ENCODE data around the gene EIF5. TPM values are rescaled to one million over a fixed set of nuclear protein-coding genes. Genes with fewer than 3 reads are reported as not detected.

The EIF5 gene
- total and polyA plus RNA-seq, 2 donors (not counting 3 experiments of a cell fraction or from before 2014, with no cell fraction given), result 175 to 313 TPM

GRCh38 chr14:103366741-103367140 lies 32.7 kb downstream of the EIF5 start:
- peaks cover 4% of the 10 kb centered on the region for H3K4me1 ChIP-seq (ENCODE audit: control insufficient read depth, extremely low read depth, insufficient read depth, low read length)
- POLR2A ChIA-PET, result no interaction called here
- TF ChIP-seq EZH2 (IDR thresholded peaks at IDR 0.05; ENCODE audit: borderline replicate concordance, low read depth, low read length, severe bottlenecking) (no peak), MYC (IDR thresholded peaks at IDR 0.05; ENCODE audit: low read depth, low read length) (no peak), POLR2A (IDR thresholded peaks at IDR 0.05; ENCODE audit: low read depth, low read length) (no peak), POLR2AphosphoS5 (IDR thresholded peaks at IDR 0.05; ENCODE audit: insufficient read depth, low read depth, low read length) (no peak), JUN (IDR thresholded peaks at IDR 0.05; ENCODE audit: borderline replicate concordance, insufficient read depth, insufficient read length, low read depth) (no peak), MAX (IDR thresholded peaks at IDR 0.05; ENCODE audit: insufficient read depth, insufficient read length) (no peak), GATA2 (IDR thresholded peaks at IDR 0.05; ENCODE audit: insufficient read depth, insufficient read length, low read depth, low read length) (no peak), FOS (IDR thresholded peaks at IDR 0.05; ENCODE audit: borderline replicate concordance, insufficient read depth, low read length) (no peak)
- TF ChIP-seq, protein P1, sequence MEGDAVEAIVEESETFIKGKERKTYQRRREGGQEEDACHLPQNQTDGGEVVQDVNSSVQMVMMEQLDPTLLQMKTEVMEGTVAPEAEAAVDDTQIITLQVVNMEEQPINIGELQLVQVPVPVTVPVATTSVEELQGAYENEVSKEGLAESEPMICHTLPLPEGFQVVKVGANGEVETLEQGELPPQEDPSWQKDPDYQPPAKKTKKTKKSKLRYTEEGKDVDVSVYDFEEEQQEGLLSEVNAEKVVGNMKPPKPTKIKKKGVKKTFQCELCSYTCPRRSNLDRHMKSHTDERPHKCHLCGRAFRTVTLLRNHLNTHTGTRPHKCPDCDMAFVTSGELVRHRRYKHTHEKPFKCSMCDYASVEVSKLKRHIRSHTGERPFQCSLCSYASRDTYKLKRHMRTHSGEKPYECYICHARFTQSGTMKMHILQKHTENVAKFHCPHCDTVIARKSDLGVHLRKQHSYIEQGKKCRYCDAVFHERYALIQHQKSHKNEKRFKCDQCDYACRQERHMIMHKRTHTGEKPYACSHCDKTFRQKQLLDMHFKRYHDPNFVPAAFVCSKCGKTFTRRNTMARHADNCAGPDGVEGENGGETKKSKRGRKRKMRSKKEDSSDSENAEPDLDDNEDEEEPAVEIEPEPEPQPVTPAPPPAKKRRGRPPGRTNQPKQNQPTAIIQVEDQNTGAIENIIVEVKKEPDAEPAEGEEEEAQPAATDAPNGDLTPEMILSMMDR (IDR thresholded peaks at IDR 0.05; ENCODE audit: extremely low read depth in 1 of 2, insufficient read depth in 1 of 2, low read depth in 1 of 2, low read length in 2 of 2), result no peak
- H3K27me3 ChIP-seq (ENCODE audit: control insufficient read depth in 2 of 2, insufficient read depth in 2 of 2, low read length in 2 of 2), result no peaks in the 10 kb centered on the region
- CTCF ChIA-PET, result interaction anchor here (1.4 to 3.4 kb wide), 2 partner anchors 11 to 24 kb away, joined by 4 to 11 read pairs; no protein-coding TSS in a partner anchor
- H3K4me2 ChIP-seq (ENCODE audit: insufficient read depth, low read length), result no peak overlapping the region
- no TSS peak for BruUV-seq (replicated peaks)
- H3K27ac ChIP-seq (ENCODE audit: insufficient read depth, low read depth, low read length), result no peak overlapping the region
- no peaks in the 10 kb centered on the region for H3K79me2 ChIP-seq (ENCODE audit: control insufficient read depth, insufficient read depth, low read length)
- H2AFZ ChIP-seq (ENCODE audit: low read depth, low read length), result no peak overlapping the region
- dilution Hi-C loops (cut with MboI; ENCODE audit: extremely low pct_ligation_motif_present, low sequenced_read_pairs), result no loop called here
- H3K9me3 ChIP-seq (replicated peaks; ENCODE audit: control insufficient read depth, insufficient read depth, low read length), result no peaks in the 10 kb centered on the region
- no peaks in the 10 kb centered on the region for H4K20me1 ChIP-seq (replicated peaks; ENCODE audit: control insufficient read depth, extremely low read depth, insufficient read depth, low read length)
- no peak for DNase-seq (ENCODE audit: low read depth, low spot score)
- H3K4me3 ChIP-seq (replicated peaks in 1 of 3; ENCODE audit: insufficient read depth in 1 of 3, low read depth in 1 of 3, low read length in 3 of 3), result no peak overlapping the region
- intact Hi-C loops (cut with micrococcal nuclease), result no loop called here
- no peaks in the 10 kb centered on the region for H3K9me1 ChIP-seq (replicated peaks; ENCODE audit: control insufficient read depth, extremely low read depth, insufficient read depth, low read length)
- no peak overlapping the region for H3K9ac ChIP-seq (replicated peaks; ENCODE audit: extremely low read depth, insufficient read depth, low read length)
- no peaks in the 10 kb centered on the region for H3K36me3 ChIP-seq (ENCODE audit: control insufficient read depth in 2 of 2, extremely low read depth in 1 of 2, insufficient read depth in 2 of 2, low read length in 2 of 2)
- no peak for FAIRE-seq

All from endothelial cell of umbilical vein (primary cell).